Panc1 (cell line): Measurements from ENCODE around the gene OGG1. TPM values are rescaled to one million over a fixed set of nuclear protein-coding genes. Genes with fewer than 3 reads are reported as not detected.

Experiments used
- ATAC-seq: fragments of 200-7000 bp; cut with Tn5 transposase; 2 replicates; pipeline ENCODE4 v1.9.1; 2020; ENCODE audit warnings: mild to moderate bottlenecking, moderate library complexity
- BruUV-seq: library from RNA; stranded (reverse); fragments of 400-500 nt; replicated peaks from 2 replicates; lab custom pipeline; 2021; lab: Mats Ljungman, UMichigan
- CTCF ChIA-PET: fragments of 300-600 bp; sonication (Branson Sonifier 250); formaldehyde crosslinking; loops from one replicate; lab custom pipeline; 2022; ENCODE audit warnings: antibody characterized with exemption; lab: Charles Lee
- POLR2A ChIA-PET: fragments of 300-600 bp; sonication (Branson Sonifier 250); formaldehyde crosslinking; loops from one replicate; lab custom pipeline; 2022; ENCODE audit warnings: antibody characterized with exemption; lab: Charles Lee
- DNase-seq: peaks from one replicate; pipeline ENCODE4 v3.0.0-alpha.2; 2010; ENCODE audit warnings: low read depth, low spot score
- H3K27ac ChIP-seq: 2 replicates; pipeline ENCODE4 v1.5.1; 2011; ENCODE audit warnings: mild to moderate bottlenecking, low read length, inconsistent platforms
- H3K27me3 ChIP-seq: fragments of 200-500 bp; sonication (Bioruptor generic); 2 replicates; pipeline ENCODE4 v1.6.0; 2014; ENCODE audit warnings: low read length, inconsistent platforms; ENCODE audit not compliant: control insufficient read depth, insufficient read depth
- H3K36me3 ChIP-seq: fragments of 200-500 bp; sonication (Bioruptor generic); 2 replicates; pipeline ENCODE4 v1.5.1; 2014; ENCODE audit warnings: inconsistent platforms, mild to moderate bottlenecking, low read length, moderate library complexity; ENCODE audit not compliant: control insufficient read depth, insufficient read depth
- H3K4me1 ChIP-seq: 2 replicates; pipeline ENCODE4 v1.5.1; 2011; ENCODE audit warnings: inconsistent platforms, mild to moderate bottlenecking, low read length, moderate library complexity; ENCODE audit not compliant: control insufficient read depth, insufficient read depth
- H3K4me3 ChIP-seq, 2 experiments: 2 replicates each; pipeline ENCODE4 v1.5.1; 2011 to 2012; ENCODE audit warnings: low read depth in 2 of 2, low read length in 2 of 2, mild to moderate bottlenecking in 2 of 2, inconsistent platforms in 1 of 2, moderate library complexity in 1 of 2
- H3K9me3 ChIP-seq: fragments of 200-500 bp; sonication (Bioruptor generic); 2 replicates; pipeline ENCODE4 v1.5.1; 2014; ENCODE audit warnings: low read depth, mild to moderate bottlenecking, inconsistent platforms, low read length, moderate library complexity; ENCODE audit not compliant: control insufficient read depth, insufficient read depth
- CTCF ChIP-seq: fragments of 450-650 bp; IDR thresholded peaks from 2 replicates; pipeline ENCODE4 v1.5.1; 2017; ENCODE audit warnings: mild to moderate bottlenecking
- POLR2AphosphoS5 ChIP-seq: IDR thresholded peaks from 2 replicates; pipeline ENCODE4 v1.6.1; 2012; ENCODE audit warnings: mild to moderate bottlenecking, low read depth, low read length, moderate library complexity
- REST ChIP-seq, 2 experiments: IDR thresholded peaks; 2 replicates each; pipeline ENCODE4 v1.6.1; 2011 to 2012; ENCODE audit warnings: low read depth in 2 of 2, control low read depth in 1 of 2, low read length in 1 of 2, mild to moderate bottlenecking in 1 of 2, moderate library complexity in 1 of 2; ENCODE audit not compliant: insufficient read depth in 1 of 2
- SIN3A ChIP-seq: IDR thresholded peaks from 2 replicates; pipeline ENCODE4 v1.6.1; 2012; ENCODE audit warnings: low read depth, mild to moderate bottlenecking, low read length, moderate library complexity, borderline replicate concordance; ENCODE audit not compliant: insufficient read depth
- TCF7L2 ChIP-seq: IDR thresholded peaks from 2 replicates; pipeline ENCODE4 v1.6.1; 2011; ENCODE audit warnings: mild to moderate bottlenecking, low read depth, low read length, inconsistent platforms
- in situ Hi-C: cut with HindIII; loops from 2 replicates; pipeline ENCODE4 v1.10.0; 2016; ENCODE audit warnings: low sequenced_read_pairs, low pct_unique_long_range_greater_than_20kb
- intact Hi-C: fragments of 100-400 bp; cut with micrococcal nuclease; formaldehyde crosslinking; loops from one replicate; pipeline ENCODE4 v1.10.0; 2022; ENCODE audit not compliant: unreplicated experiment
- total RNA-seq: library from RNA; stranded (reverse); gene quantifications from one replicate; pipeline ENCODE4 v1.2.1, GENCODE V29; 2021; ENCODE audit not compliant: unreplicated experiment

Gene OGG1
- total RNA-seq, 1 experiment from 2014 or later, result 32.5 TPM

GRCh38 chr3:9701006-9701405 is 48.7 kb upstream of the OGG1 start:
- ChIA-PET POLR2A (no interaction called here), CTCF (no interaction called here)
- intact Hi-C loops, result no loop called here
- TF ChIP-seq CTCF, result no peak
- TF ChIP-seq REST (IDR thresholded peaks at IDR 0.05; ENCODE audit: insufficient read depth in 1 of 2, low read depth in 2 of 2, low read length in 1 of 2), result no peak
- TF ChIP-seq TCF7L2, result no peak
- Histone ChIP-seq H3K27me3 (no peaks in the 10 kb centered on the region), H3K4me1 (no peaks in the 10 kb centered on the region), H3K27ac (no peak overlapping the region), H3K36me3 (no peaks in the 10 kb centered on the region), H3K9me3 (no peaks in the 10 kb centered on the region), H3K4me3 (no peak overlapping the region)
- no TSS peak for BruUV-seq
- DNase-seq (no peak), ATAC-seq (no peak)
- in situ Hi-C loops, result no loop called here

DNA sequence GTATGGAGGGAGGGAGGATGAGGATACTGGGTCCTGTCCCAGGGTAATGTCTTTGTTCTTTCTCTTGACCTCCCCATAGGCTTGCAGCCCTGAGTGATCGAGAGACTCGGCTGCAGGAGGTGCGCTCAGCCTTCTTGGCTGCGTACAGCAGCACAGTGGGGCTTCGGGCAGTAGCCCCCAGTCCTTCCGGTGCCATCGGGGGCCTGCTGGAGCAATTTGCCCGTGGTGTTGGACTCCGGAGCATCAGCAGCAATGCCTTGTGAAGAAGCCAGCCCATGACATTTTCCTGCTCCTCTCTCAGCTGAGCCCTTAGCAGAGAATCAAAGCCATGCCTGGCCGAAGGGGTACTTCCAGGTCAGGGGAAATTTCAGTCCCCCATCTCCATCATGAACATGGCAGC is 48.0 kb upstream of the OGG1 start:
- CTCF ChIA-PET, result no interaction called here
- intact Hi-C loops, result no loop called here
- no peak for TF ChIP-seq TCF7L2
- in situ Hi-C loops, result no loop called here
- ATAC-seq, result no peak
- POLR2A ChIA-PET, result no interaction called here
- DNase-seq, result no peak
- Histone ChIP-seq H3K4me3 (no peak overlapping the region), H3K27ac (no peak overlapping the region), H3K27me3 (no peaks in the 10 kb centered on the region), H3K36me3 (no peaks in the 10 kb centered on the region), H3K9me3 (no peaks in the 10 kb centered on the region), H3K4me1 (no peaks in the 10 kb centered on the region)
- BruUV-seq, result no TSS peak

GRCh38 chr3:9703240-9703639 is 46.5 kb upstream of the OGG1 start:
- intact Hi-C loops (no loop called here), in situ Hi-C loops (no loop called here)
- no peaks in the 10 kb centered on the region for H3K4me1 ChIP-seq
- H3K27me3 ChIP-seq, result no peaks in the 10 kb centered on the region
- CTCF ChIA-PET, result no interaction called here
- H3K4me3 ChIP-seq, result no peak overlapping the region
- POLR2A ChIA-PET, result no interaction called here
- ATAC-seq (no peak), DNase-seq (no peak)
- H3K9me3 ChIP-seq, result no peaks in the 10 kb centered on the region
- no TSS peak for BruUV-seq
- no peak overlapping the region for H3K27ac ChIP-seq
- H3K36me3 ChIP-seq, result no peaks in the 10 kb centered on the region
- TF ChIP-seq REST (IDR thresholded peaks at IDR 0.05; ENCODE audit: insufficient read depth in 1 of 2, low read depth in 2 of 2, low read length in 1 of 2) (no peak), TCF7L2 (no peak), SIN3A (no peak), POLR2AphosphoS5 (no peak), CTCF (no peak)
